Caki2 (cell line): ENCODE results near the gene CRBN. TPM values are rescaled to one million over a fixed set of nuclear protein-coding genes. Genes with fewer than 3 reads are reported as not detected.

Experiments used
- DNase-seq: peaks from one replicate; pipeline ENCODE4 v3.0.0-alpha.2; 2015; ENCODE audit warnings: low read depth
- in situ Hi-C: cut with HindIII; loops from 2 replicates; pipeline ENCODE4 v1.10.0; 2016; ENCODE audit warnings: low sequenced_read_pairs, low pct_unique_long_range_greater_than_20kb, mixed read lengths
- total RNA-seq: library from RNA; depleted of rRNA; stranded (reverse); fragments of >200 nt; shearing (Covaris generic); gene quantifications from 2 replicates; pipeline ENCODE4 v1.2.3, GENCODE V29; 2014; ENCODE audit warnings: low replicate concordance

Gene CRBN
- total RNA-seq, 1 experiment from 2014 or later: 36.1 TPM

GRCh38 chr3:3178498-3179328 is 778 bp downstream of the CRBN start:
- in situ Hi-C loops: no loop called here

GRCh38 chr3:3177861-3178497 is 1.5 kb downstream of the CRBN start:
- in situ Hi-C loops: no loop called here
- DNase-seq: no peak

More at GRCh38 chr3:3178498-3179328, 778 bp downstream of the CRBN start:
- no peak for DNase-seq

GRCh38 chr3:3172627-3173026 is 6.9 kb downstream of the CRBN start:
- in situ Hi-C loops: no loop called here
- no peak for DNase-seq

GRCh38 chr3:3170998-3171397 is 8.5 kb downstream of the CRBN start:
- in situ Hi-C loops: no loop called here
- no peak for DNase-seq

GRCh38 chr3:3165650-3166049 is 13.8 kb downstream of the CRBN start:
- in situ Hi-C loops: no loop called here
- no peak for DNase-seq

- in situ Hi-C loops: no loop called here
Observed at GRCh38 chr3:3165241-3165640, 14.2 kb downstream of the CRBN start.

GRCh38 chr3:3160826-3161225 is 18.7 kb downstream of the CRBN start:
- in situ Hi-C loops: no loop called here
- DNase-seq: no peak

More at GRCh38 chr3:3165241-3165640, 14.2 kb downstream of the CRBN start:
- no peak for DNase-seq

GRCh38 chr3:3157484-3157883 is 22.0 kb downstream of the CRBN start:
- DNase-seq: no peak
- in situ Hi-C loops: no loop called here

- DNase-seq: no peak
- in situ Hi-C loops: no loop called here
Observed at GRCh38 chr3:3154879-3155610, 24.4 kb downstream of the CRBN start.

GRCh38 chr3:3151513-3151912 is 28.0 kb downstream of the CRBN start:
- no peak for DNase-seq
- in situ Hi-C loops: no loop called here

- in situ Hi-C loops: no loop called here
Observed at GRCh38 chr3:3149560-3149959, 29.9 kb downstream of the CRBN start.

GRCh38 chr3:3145831-3146230 is 33.7 kb downstream of the CRBN start:
- in situ Hi-C loops: no loop called here
- no peak for DNase-seq

More at GRCh38 chr3:3149560-3149959, 29.9 kb downstream of the CRBN start:
- DNase-seq: no peak

- in situ Hi-C loops: no loop called here
- no peak for DNase-seq
Observed at GRCh38 chr3:3141939-3142338, 37.6 kb downstream of the CRBN start.

GRCh38 chr3:3137526-3137925 is 42.0 kb downstream of the CRBN start:
- in situ Hi-C loops: no loop called here
- DNase-seq: no peak

GRCh38 chr3:3134750-3135448 is 44.6 kb downstream of the CRBN start:
- in situ Hi-C loops: no loop called here
- no peak for DNase-seq

GRCh38 chr3:3133500-3133899 is 46.0 kb downstream of the CRBN start:
- DNase-seq: no peak
- in situ Hi-C loops: no loop called here

GRCh38 chr3:3129579-3129978 is 49.9 kb downstream of the CRBN start:
- in situ Hi-C loops: no loop called here

GRCh38 chr3:3127432-3128010 is 52.0 kb downstream of the CRBN start:
- peak; percentile 2 for DNase-seq
- in situ Hi-C loops: no loop called here

More at GRCh38 chr3:3129579-3129978, 49.9 kb downstream of the CRBN start:
- no peak for DNase-seq
